PFSK-1 (cell line): ENCODE measurements around the gene PIGK.

Experiments used
- FOXP2 ChIP-seq: optimal IDR thresholded peaks from 2 replicates; pipeline ENCODE3; 2011; ENCODE audit warnings: borderline replicate concordance, control low read depth, inconsistent platforms; ENCODE audit not compliant: insufficient read depth; ENCODE audit errors: extremely low read length, extremely low read depth
- POLR2AphosphoS5 ChIP-seq: IDR thresholded peaks from 2 replicates; pipeline ENCODE4 v1.6.1; 2012; ENCODE audit warnings: low read depth, mild to moderate bottlenecking, control low read depth, low read length, moderate library complexity
- REST ChIP-seq, 2 experiments: IDR thresholded peaks; 2 replicates each; pipeline versions ENCODE4 v1.6.1 to v1.8.0; 2011 to 2012; ENCODE audit warnings: low read depth in 2 of 2, low read length in 2 of 2, control low read depth in 1 of 2, inconsistent platforms in 1 of 2, mild to moderate bottlenecking in 1 of 2, moderate library complexity in 1 of 2; ENCODE audit not compliant: insufficient read depth in 1 of 2
- SIN3A ChIP-seq: IDR thresholded peaks from 2 replicates; pipeline ENCODE4 v1.6.1; 2012; ENCODE audit warnings: mild to moderate bottlenecking, low read length, moderate library complexity, borderline replicate concordance; ENCODE audit not compliant: insufficient read depth
- TAF1 ChIP-seq: IDR thresholded peaks from 2 replicates; pipeline ENCODE4 v1.6.1; 2012; ENCODE audit warnings: low read length, control low read depth, borderline replicate concordance; ENCODE audit not compliant: insufficient read depth

Gene PIGK

DNA sequence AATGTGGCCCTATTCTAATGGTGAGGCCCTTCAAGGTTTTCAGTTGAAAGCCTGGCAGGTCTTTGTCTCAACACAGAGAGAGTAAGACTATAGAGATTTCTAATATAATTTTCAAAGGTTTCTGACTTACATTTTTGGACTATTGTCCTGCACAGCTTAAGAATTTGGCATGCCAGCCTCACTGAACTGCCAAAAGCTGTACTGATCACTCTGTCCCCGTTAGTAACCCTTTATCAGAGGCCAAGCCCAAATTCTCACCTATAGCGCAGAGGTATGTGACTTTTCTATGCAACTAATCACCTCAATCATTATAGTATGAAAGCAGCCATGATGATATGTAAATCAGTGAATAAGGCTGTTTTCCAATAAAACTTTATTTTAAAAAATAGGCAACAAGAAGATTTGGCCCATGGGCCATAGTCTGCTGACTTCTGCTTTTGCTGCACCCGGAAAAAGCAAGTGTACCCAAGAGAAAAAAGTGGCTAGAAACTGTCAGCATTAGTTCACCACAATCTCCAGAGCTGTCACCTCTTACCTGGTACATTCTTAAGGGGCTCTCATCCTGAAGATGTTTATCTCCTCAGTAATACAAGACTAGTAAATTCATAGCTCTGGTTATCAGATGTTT is 85.4 kb downstream of the PIGK start:
- TF ChIP-seq FOXP2 (no peak), REST (IDR thresholded peaks at IDR 0.05; ENCODE audit: insufficient read depth in 1 of 2, low read depth in 2 of 2, low read length in 2 of 2) (no peak), POLR2AphosphoS5 (no peak), SIN3A (no peak), TAF1 (no peak)

DNA sequence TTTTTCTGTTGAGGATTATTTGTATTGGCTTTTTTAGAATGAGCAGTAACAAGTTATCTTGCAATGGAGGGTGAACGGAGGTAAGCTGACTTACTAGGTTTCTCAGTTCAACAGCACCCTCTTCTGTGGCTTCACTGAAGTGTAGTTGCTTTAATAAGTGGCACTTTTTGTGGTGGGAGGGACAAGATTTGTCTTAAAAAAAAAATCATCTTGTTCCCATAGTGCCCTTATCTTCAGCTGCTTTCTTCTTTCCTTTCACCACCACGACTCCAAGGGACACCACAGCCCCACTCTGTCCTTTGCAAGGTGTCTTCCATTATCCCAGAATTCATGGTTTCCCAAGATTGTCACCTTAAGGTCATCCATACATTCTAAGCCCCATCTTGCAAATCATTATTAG is 92.9 kb downstream of the PIGK start:
- TF ChIP-seq POLR2AphosphoS5 (no peak), FOXP2 (no peak), TAF1 (no peak), REST (IDR thresholded peaks at IDR 0.05; ENCODE audit: insufficient read depth in 1 of 2, low read depth in 2 of 2, low read length in 2 of 2) (no peak), SIN3A (no peak)

DNA sequence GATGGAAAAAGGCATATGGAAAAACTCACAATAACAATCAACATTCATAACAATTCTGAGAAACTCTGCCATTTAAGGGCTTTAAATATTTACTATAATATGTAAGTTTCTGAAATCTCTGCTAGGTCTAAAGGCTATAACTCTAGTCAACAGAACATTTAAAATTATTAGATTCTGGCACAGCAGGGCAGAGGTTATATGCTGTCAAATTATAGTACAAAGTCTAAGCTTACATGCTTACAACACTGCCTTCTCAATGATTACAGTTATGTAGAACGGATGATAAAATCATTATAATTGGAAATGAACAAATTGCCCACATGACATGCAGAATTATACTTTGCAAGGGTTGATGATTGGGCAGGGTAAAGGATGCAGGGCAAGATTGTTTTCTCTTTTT is 97.7 kb downstream of the PIGK start:
- TF ChIP-seq FOXP2, result no peak
- no peak for TF ChIP-seq REST (IDR thresholded peaks at IDR 0.05; ENCODE audit: insufficient read depth in 1 of 2, low read depth in 2 of 2, low read length in 2 of 2)

DNA sequence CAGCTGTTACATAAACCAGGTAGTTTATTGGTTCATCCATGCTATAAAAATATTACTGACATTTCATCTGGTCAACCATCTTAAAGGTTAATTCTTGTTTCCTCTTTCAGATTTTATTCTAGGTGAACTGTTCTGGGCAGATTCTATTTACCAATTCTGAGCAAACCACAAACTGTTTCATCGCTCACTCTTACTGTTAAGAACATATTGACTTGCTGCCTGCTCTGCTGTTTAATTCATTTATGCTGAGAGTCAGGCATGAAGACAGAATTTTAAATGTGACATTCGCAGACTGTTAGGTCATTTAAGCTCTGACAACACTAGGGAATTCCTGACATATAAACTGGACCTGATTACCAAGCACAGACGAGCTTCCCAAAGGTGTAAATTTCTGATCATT is 98.3 kb downstream of the PIGK start:
- TF ChIP-seq POLR2AphosphoS5, result no peak
- no peak for TF ChIP-seq TAF1
- TF ChIP-seq REST (IDR thresholded peaks at IDR 0.05; ENCODE audit: insufficient read depth in 1 of 2, low read depth in 2 of 2, low read length in 2 of 2), result no peak

DNA sequence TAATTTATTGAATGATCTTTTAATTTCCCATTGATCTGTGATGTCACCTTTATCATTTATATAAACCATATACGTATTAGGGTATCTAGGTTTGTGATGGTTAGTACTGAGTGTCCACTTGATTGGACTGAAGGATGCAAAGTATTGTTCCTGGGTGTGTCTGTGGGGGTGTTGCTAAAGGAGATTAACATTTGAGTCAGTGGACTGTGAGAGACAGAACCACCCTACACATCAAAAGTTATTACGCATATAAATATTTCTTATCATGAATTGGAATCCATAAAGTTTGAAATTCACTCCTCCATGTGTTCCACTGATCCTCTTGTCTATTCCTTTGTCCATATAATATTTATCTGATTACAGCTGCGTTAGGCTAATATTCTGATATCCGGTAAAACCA is 100.5 kb downstream of the PIGK start:
- no peak for TF ChIP-seq REST (IDR thresholded peaks at IDR 0.05; ENCODE audit: insufficient read depth in 1 of 2, low read depth in 2 of 2, low read length in 2 of 2)
- TF ChIP-seq FOXP2, result no peak
- no peak for TF ChIP-seq POLR2AphosphoS5
- no peak for TF ChIP-seq SIN3A
- TF ChIP-seq TAF1, result no peak
